HG03108 (cell line): ENCODE results near the gene UBQLN3.
A peak's percentile ranks its signal among the peaks of the same experiment; 100 is the strongest.

Experiments
- ATAC-seq: cut with Tn5 transposase; IDR thresholded peaks from one replicate; pipeline ENCODE4 v1.9.1; 2021; ENCODE audit warnings: moderate library complexity; ENCODE audit not compliant: unreplicated experiment

UBQLN3 gene

GRCh38 chr11:5507177-5507932 lies 2.4 kb downstream of the UBQLN3 start:
- ATAC-seq = no peak

- no peak for ATAC-seq
These were observed 4.3 kb downstream of the UBQLN3 start for GRCh38 chr11:5505363-5506048.

GRCh38 chr11:5504403-5504921 lies 5.3 kb downstream of the UBQLN3 start:
- no peak for ATAC-seq

- ATAC-seq = no peak
These were observed 9.4 kb downstream of the UBQLN3 start for GRCh38 chr11:5500393-5500801.

GRCh38 chr11:5499671-5500070 lies 10.1 kb downstream of the UBQLN3 start:
- ATAC-seq = no peak

GRCh38 chr11:5489576-5490357 lies 20.0 kb downstream of the UBQLN3 start:
- ATAC-seq = no peak

- no peak for ATAC-seq
These were observed 20.9 kb downstream of the UBQLN3 start for GRCh38 chr11:5488798-5489399.

- no peak for ATAC-seq
These were observed 21.4 kb downstream of the UBQLN3 start, which contains the start of gene OR52D1 for GRCh38 chr11:5488385-5488784. Gene OR52D1, plus strand, starts transcription at chr11:5488685. Its CDS starts 22 bp downstream, at chr11:5488707.

GRCh38 chr11:5486421-5486820 lies 23.3 kb downstream of the UBQLN3 start:
- ATAC-seq = no peak

- no peak for ATAC-seq
These were observed 23.8 kb downstream of the UBQLN3 start for GRCh38 chr11:5486003-5486402.

GRCh38 chr11:5476186-5476819 lies 33.5 kb downstream of the UBQLN3 start:
- ATAC-seq = peak; percentile 63

- no peak for ATAC-seq
These were observed 35.8 kb downstream of the UBQLN3 start for GRCh38 chr11:5473921-5474320.

- ATAC-seq = no peak
These were observed 42.2 kb downstream of the UBQLN3 start for GRCh38 chr11:5467527-5467926.

GRCh38 chr11:5460983-5461621 lies 48.7 kb downstream of the UBQLN3 start:
- ATAC-seq = no peak
